A673 (cell line): Measurements from ENCODE around the gene PROSER2. TPM values are rescaled to one million over a fixed set of nuclear protein-coding genes. Genes with fewer than 3 reads are reported as not detected.

ENCODE experiments used
- BruUV-seq: library from RNA; stranded (reverse); fragments of 400-500 nt; replicated peaks from 2 replicates; lab custom pipeline; 2021; lab: Mats Ljungman, UMichigan
- CTCF ChIA-PET: fragments of 300-600 bp; sonication (Branson Sonifier 250); formaldehyde crosslinking; loops from one replicate; lab custom pipeline; 2022; ENCODE audit warnings: antibody characterized with exemption; lab: Charles Lee
- POLR2A ChIA-PET: fragments of 300-600 bp; sonication (Branson Sonifier 250); formaldehyde crosslinking; loops from one replicate; lab custom pipeline; 2022; ENCODE audit warnings: antibody characterized with exemption; ENCODE audit not compliant: low non-redundant PET; lab: Charles Lee
- DNase-seq: peaks from one replicate; pipeline ENCODE4 v3.0.0-alpha.2; 2015; ENCODE audit warnings: low spot score
- H3K27ac ChIP-seq: fragments of 200-600 bp; sonication (generic); 2 replicates; pipeline ENCODE4 v1.5.1; 2016; ENCODE audit warnings: mixed run types, low read depth, mild to moderate bottlenecking, mixed read lengths, antibody characterized with exemption, low read length; ENCODE audit not compliant: poor library complexity, severe bottlenecking
- H3K27me3 ChIP-seq: fragments of 200-600 bp; sonication (generic); replicated peaks from 2 replicates; pipeline ENCODE4 v1.6.1; 2017; ENCODE audit warnings: mixed run types, low read depth, mild to moderate bottlenecking, mixed read lengths, antibody characterized with exemption, low read length; ENCODE audit not compliant: insufficient read depth, poor library complexity
- H3K36me3 ChIP-seq: fragments of 200-600 bp; sonication (generic); 2 replicates; pipeline ENCODE4 v1.6.1; 2016; ENCODE audit warnings: mixed run types, mild to moderate bottlenecking, mixed read lengths, antibody characterized with exemption, low read length; ENCODE audit not compliant: insufficient read depth, poor library complexity, severe bottlenecking
- H3K4me1 ChIP-seq: fragments of 200-600 bp; sonication (generic); 2 replicates; pipeline ENCODE4 v1.6.1; 2017; ENCODE audit warnings: mixed run types, mild to moderate bottlenecking, mixed read lengths, antibody characterized with exemption, low read length; ENCODE audit not compliant: insufficient read depth, poor library complexity, severe bottlenecking
- H3K4me3 ChIP-seq: fragments of 200-600 bp; sonication (generic); 2 replicates; pipeline ENCODE4 v1.5.1; 2016; ENCODE audit warnings: low read depth, mixed run types, mild to moderate bottlenecking, mixed read lengths, low read length; ENCODE audit not compliant: poor library complexity, severe bottlenecking
- H3K9me3 ChIP-seq: fragments of 200-600 bp; sonication (generic); 2 replicates; pipeline ENCODE4 v1.6.1; 2016; ENCODE audit warnings: mixed run types, low read depth, mild to moderate bottlenecking, mixed read lengths, antibody characterized with exemption, low read length; ENCODE audit not compliant: poor library complexity, severe bottlenecking
- CTCF ChIP-seq: fragments of 300-800, 200-600 bp; sonication (generic); conservative IDR thresholded peaks from 2 replicates; pipeline ENCODE4 v1.5.1; 2017; ENCODE audit warnings: low read depth, mild to moderate bottlenecking, antibody characterized with exemption, low read length, moderate library complexity, mixed read lengths
- EZH2 ChIP-seq: fragments of 200-600 bp; sonication (generic); IDR thresholded peaks from 2 replicates; pipeline ENCODE4 v1.6.1; 2017; ENCODE audit warnings: borderline replicate concordance, low read depth, mild to moderate bottlenecking, mixed read lengths, antibody characterized with exemption, low read length; ENCODE audit not compliant: poor library complexity, severe bottlenecking
- intact Hi-C: fragments of 100-400 bp; cut with micrococcal nuclease; formaldehyde crosslinking; loops from one replicate; pipeline ENCODE4 v1.10.0; 2022; ENCODE audit not compliant: unreplicated experiment
- total RNA-seq: library from RNA; stranded (reverse); gene quantifications from 2 replicates; pipeline ENCODE4 v1.2.3, GENCODE V29; 2021

The PROSER2 gene
- total RNA-seq, 1 experiment from 2014 or later: 40.4 TPM

- ChIA-PET CTCF (no interaction called here), POLR2A (no interaction called here)
- Histone ChIP-seq H3K27ac (no peak overlapping the region), H3K36me3 (peaks cover 45% of the 10 kb centered on the region), H3K27me3 (no peaks in the 10 kb centered on the region), H3K4me1 (peaks cover 9% of the 10 kb centered on the region), H3K4me3 (no peak overlapping the region), H3K9me3 (no peaks in the 10 kb centered on the region)
- TF ChIP-seq EZH2 (no peak), CTCF (no peak)
- no TSS peak for BruUV-seq
- intact Hi-C loops: no loop called here
- no peak for DNase-seq
Observed at GRCh38 chr10:11881477-11882417, 58.6 kb downstream of the PROSER2 start.

GRCh38 chr10:11882646-11883375, 59.7 kb downstream of the PROSER2 start:
- TF ChIP-seq CTCF (no peak), EZH2 (no peak)
- ChIA-PET CTCF (no interaction called here), POLR2A (no interaction called here)
- H3K36me3 ChIP-seq: peaks cover 56% of the 10 kb centered on the region
- H3K27ac ChIP-seq: no peak overlapping the region
- BruUV-seq: no TSS peak
- H3K27me3 ChIP-seq: no peaks in the 10 kb centered on the region
- peaks cover 8% of the 10 kb centered on the region for H3K4me1 ChIP-seq
- H3K9me3 ChIP-seq: no peaks in the 10 kb centered on the region
- intact Hi-C loops: no loop called here
- no peak for DNase-seq
- no peak overlapping the region for H3K4me3 ChIP-seq

- Histone ChIP-seq H3K27ac (no peak overlapping the region), H3K36me3 (peaks cover 66% of the 10 kb centered on the region), H3K4me3 (no peak overlapping the region), H3K4me1 (peaks cover 5% of the 10 kb centered on the region), H3K9me3 (no peaks in the 10 kb centered on the region), H3K27me3 (no peaks in the 10 kb centered on the region)
- CTCF ChIA-PET: interaction anchor here (0.6 kb wide), 1 partner anchor 9 kb away, joined by 10 read pairs; no protein-coding TSS in a partner anchor
- intact Hi-C loops: no loop called here
- no peak for TF ChIP-seq EZH2
- TF ChIP-seq CTCF: no peak
- no peak for DNase-seq
- POLR2A ChIA-PET: no interaction called here
- BruUV-seq: no TSS peak
Observed at GRCh38 chr10:11884706-11885423, 61.7 kb downstream of the PROSER2 start.
